ENCODE results near the gene VSTM2L.
"Not testable (repeated sequence)": the region's sequence is repeated elsewhere in the genome, so short reads cannot be mapped to it uniquely, and the experiment has no call there.

VSTM2L gene

DNA sequence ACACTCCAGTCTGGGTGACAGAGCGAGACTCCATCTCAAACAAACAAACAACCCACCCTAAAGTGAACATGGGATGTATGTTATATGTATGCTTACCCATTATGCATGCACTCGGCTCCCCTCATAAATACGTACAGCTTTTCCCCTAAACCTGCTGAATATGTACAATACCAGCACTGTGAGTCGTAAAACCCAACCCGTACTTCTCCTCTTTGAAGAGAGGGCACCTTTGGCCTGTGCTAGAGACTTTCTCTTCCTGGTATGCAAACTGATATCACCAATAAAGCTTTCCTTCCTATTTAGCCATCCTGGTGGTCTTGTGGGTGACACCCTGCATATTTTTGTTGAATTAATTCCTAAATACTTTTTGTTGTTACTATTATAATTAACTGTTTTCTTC is 51.3 kb downstream of the VSTM2L start:
- DNase-seq: no peak

DNA sequence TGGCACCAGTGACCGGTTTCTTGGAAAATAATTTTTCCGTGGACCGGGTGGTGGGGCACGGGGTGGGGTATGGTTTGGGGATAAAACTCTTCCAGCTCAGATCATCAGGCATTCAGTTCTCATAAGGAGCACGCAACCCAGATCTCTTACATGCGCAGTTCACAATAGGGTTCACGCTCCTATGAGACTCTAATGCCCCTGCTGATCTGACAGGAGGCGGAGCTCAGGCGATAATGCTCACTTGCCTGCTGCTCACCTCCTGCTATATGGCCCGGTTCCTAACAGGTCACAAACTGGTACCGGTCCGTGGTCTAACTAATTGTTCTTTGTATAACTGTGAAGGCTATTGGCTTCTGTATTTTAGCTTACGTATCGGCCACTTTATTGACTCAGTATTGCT is 51.7 kb downstream of the VSTM2L start:
- H3K27me3 ChIP-seq: no peaks in the 10 kb centered on the region
- H3K4me1 ChIP-seq: no peaks in the 10 kb centered on the region
- no peak for DNase-seq
- H3K36me3 ChIP-seq: no peaks in the 10 kb centered on the region
- no peaks in the 10 kb centered on the region for H3K9me3 ChIP-seq
- no peak overlapping the region for H3K4me3 ChIP-seq (ENCODE audit: low read depth, low read length)
- TF ChIP-seq, protein P1, sequence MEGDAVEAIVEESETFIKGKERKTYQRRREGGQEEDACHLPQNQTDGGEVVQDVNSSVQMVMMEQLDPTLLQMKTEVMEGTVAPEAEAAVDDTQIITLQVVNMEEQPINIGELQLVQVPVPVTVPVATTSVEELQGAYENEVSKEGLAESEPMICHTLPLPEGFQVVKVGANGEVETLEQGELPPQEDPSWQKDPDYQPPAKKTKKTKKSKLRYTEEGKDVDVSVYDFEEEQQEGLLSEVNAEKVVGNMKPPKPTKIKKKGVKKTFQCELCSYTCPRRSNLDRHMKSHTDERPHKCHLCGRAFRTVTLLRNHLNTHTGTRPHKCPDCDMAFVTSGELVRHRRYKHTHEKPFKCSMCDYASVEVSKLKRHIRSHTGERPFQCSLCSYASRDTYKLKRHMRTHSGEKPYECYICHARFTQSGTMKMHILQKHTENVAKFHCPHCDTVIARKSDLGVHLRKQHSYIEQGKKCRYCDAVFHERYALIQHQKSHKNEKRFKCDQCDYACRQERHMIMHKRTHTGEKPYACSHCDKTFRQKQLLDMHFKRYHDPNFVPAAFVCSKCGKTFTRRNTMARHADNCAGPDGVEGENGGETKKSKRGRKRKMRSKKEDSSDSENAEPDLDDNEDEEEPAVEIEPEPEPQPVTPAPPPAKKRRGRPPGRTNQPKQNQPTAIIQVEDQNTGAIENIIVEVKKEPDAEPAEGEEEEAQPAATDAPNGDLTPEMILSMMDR (IDR thresholded peaks at IDR 0.05; ENCODE audit: low read depth, low read length): no peak

More for the DNA sequence above, 51.3 kb downstream of the VSTM2L start:
- TF ChIP-seq, protein P1 (IDR thresholded peaks at IDR 0.05; ENCODE audit: low read depth, low read length): no peak
- no peak overlapping the region for H3K4me3 ChIP-seq (ENCODE audit: low read depth, low read length)
- no peaks in the 10 kb centered on the region for H3K36me3 ChIP-seq
- no peaks in the 10 kb centered on the region for H3K9me3 ChIP-seq
- no peaks in the 10 kb centered on the region for H3K4me1 ChIP-seq
- no peaks in the 10 kb centered on the region for H3K27me3 ChIP-seq

- Histone ChIP-seq H3K27me3 (no peaks in the 10 kb centered on the region), H3K36me3 (no peaks in the 10 kb centered on the region), H3K4me1 (no peaks in the 10 kb centered on the region), H3K4me3 (ENCODE audit: low read depth, low read length) (no peak overlapping the region), H3K9me3 (no peaks in the 10 kb centered on the region)
- TF ChIP-seq, protein P1 (IDR thresholded peaks at IDR 0.05; ENCODE audit: low read depth, low read length): no peak
- no peak for DNase-seq
Observed at GRCh38 chr20:37955511-37955910, 52.6 kb downstream of the VSTM2L start.

DNA sequence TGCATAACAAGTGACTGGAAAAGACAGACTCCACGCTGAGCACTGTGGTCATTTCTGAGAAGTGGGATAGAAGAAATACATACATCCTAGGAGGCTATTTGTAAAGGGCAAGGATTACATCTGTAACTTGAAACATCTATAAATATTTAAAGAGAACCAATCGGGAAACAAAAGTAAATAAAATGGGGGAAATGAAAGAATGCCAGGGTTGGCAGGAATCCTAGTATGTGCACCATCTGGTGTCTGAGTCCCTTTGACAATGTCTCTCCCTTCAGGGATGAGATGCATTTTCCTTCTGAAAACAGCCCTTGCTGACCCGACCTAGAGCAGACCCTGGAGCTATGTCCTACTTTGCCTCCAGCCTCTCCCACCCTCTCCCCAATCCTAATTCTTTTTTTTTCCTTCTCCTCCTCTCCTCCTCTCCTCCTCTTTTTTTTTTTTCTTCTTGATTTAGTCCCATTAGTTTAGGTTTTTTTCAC is 53.2 kb downstream of the VSTM2L start:
- H3K36me3 ChIP-seq: no peaks in the 10 kb centered on the region
- H3K27me3 ChIP-seq: no peaks in the 10 kb centered on the region
- DNase-seq: no peak
- TF ChIP-seq, protein P1 (IDR thresholded peaks at IDR 0.05; ENCODE audit: low read depth, low read length): no peak
- H3K4me1 ChIP-seq: no peaks in the 10 kb centered on the region
- no peak overlapping the region for H3K4me3 ChIP-seq (ENCODE audit: low read depth, low read length)
- H3K9me3 ChIP-seq: no peaks in the 10 kb centered on the region

- Histone ChIP-seq H3K27me3 (no peaks in the 10 kb centered on the region), H3K4me1 (no peaks in the 10 kb centered on the region), H3K9me3 (no peaks in the 10 kb centered on the region), H3K4me3 (ENCODE audit: low read depth, low read length) (no peak overlapping the region), H3K36me3 (no peaks in the 10 kb centered on the region)
- TF ChIP-seq, protein P1 (IDR thresholded peaks at IDR 0.05; ENCODE audit: low read depth, low read length): no peak
- no peak for DNase-seq
Observed at GRCh38 chr20:37958856-37959520, 56.1 kb downstream of the VSTM2L start.

DNA sequence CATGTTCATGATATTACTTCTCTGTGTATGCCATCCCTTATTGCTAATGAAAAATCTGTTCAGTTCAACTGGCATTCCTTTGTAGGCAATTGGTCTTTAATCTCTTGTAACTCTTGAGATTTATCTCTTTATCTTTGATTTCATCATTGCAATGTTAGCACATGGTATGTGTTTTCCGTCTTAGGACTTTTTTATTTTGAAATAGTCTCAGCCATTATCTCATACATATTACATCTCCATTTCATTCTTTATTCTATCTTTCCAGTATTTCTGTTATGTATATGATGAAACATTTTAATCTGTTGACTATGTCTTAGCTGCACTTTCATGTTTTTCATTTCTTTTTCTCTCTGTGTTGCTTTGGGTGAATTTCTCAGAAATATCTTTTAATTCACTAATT is 58.1 kb downstream of the VSTM2L start:
- no peaks in the 10 kb centered on the region for H3K27me3 ChIP-seq
- TF ChIP-seq, protein P1 (IDR thresholded peaks at IDR 0.05; ENCODE audit: low read depth, low read length): no peak
- H3K9me3 ChIP-seq: no peaks in the 10 kb centered on the region
- no peaks in the 10 kb centered on the region for H3K36me3 ChIP-seq
- H3K4me3 ChIP-seq (ENCODE audit: low read depth, low read length): no peak overlapping the region
- no peaks in the 10 kb centered on the region for H3K4me1 ChIP-seq
- DNase-seq: no peak

DNA sequence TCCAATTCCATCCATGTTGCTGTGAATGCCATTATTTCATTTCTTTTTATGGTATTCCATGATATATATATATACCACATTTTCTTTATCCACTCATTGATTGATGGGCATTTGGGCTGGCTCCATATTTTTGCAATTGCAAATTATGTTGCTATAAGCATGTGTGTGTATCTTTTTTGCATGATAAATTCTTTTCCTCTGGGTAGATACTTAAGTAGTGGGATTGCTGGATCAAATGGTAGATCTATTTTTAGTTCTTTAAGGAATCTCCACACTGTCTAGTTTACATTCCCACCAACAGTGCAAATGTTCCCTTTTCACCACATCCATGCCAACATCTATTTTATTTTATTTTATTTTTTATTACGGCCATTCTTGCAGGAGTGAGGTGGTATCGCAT is 60.6 kb downstream of the VSTM2L start:
- H3K36me3 ChIP-seq; H3K9me3 ChIP-seq; H3K27me3 ChIP-seq; H3K4me1 ChIP-seq; H3K4me3 ChIP-seq (ENCODE audit: low read depth, low read length); DNase-seq: not testable (repeated sequence)

Measured in BE2C (cell line).